HG02642 (cell line): ENCODE data around the gene RMDN3.

ENCODE experiments used
- ATAC-seq: cut with Tn5 transposase; IDR thresholded peaks from one replicate; pipeline ENCODE4 v1.9.1; 2021; ENCODE audit warnings: mild to moderate bottlenecking; ENCODE audit not compliant: unreplicated experiment, poor library complexity

RMDN3 gene

GRCh38 chr15:40697916-40698315, 57.1 kb downstream of the RMDN3 start:
- no peak for ATAC-seq

DNA sequence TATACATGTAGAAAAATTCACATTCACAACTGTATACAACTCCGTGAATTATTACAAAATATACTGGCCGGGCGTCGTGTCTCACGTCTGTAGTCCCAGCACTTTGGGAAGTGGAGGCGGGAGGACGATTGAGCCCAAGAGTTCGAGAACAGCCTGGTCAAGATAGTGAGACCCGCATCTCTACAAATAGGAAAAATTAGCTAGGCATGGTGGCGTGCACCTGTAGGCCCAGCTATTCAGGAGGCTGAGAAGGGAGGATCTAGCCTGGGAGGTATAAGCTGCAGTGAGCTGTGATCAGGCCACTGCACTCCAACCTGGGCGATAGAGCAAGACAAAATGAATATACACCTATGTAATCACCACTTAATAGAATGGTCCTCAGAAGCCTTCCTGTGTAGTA, 58.8 kb downstream of the RMDN3 start:
- ATAC-seq: no peak

GRCh38 chr15:40695469-40695890, 59.6 kb downstream of the RMDN3 start:
- peak; percentile 32 for ATAC-seq

GRCh38 chr15:40694688-40695468, 60.2 kb downstream of the RMDN3 start, which contains the start of gene RAD51:
Gene RAD51, plus strand, starts transcription at chr15:40695174. Its CDS starts 3,585 bp downstream, at chr15:40698759.
- peak; percentile 84 for ATAC-seq

DNA sequence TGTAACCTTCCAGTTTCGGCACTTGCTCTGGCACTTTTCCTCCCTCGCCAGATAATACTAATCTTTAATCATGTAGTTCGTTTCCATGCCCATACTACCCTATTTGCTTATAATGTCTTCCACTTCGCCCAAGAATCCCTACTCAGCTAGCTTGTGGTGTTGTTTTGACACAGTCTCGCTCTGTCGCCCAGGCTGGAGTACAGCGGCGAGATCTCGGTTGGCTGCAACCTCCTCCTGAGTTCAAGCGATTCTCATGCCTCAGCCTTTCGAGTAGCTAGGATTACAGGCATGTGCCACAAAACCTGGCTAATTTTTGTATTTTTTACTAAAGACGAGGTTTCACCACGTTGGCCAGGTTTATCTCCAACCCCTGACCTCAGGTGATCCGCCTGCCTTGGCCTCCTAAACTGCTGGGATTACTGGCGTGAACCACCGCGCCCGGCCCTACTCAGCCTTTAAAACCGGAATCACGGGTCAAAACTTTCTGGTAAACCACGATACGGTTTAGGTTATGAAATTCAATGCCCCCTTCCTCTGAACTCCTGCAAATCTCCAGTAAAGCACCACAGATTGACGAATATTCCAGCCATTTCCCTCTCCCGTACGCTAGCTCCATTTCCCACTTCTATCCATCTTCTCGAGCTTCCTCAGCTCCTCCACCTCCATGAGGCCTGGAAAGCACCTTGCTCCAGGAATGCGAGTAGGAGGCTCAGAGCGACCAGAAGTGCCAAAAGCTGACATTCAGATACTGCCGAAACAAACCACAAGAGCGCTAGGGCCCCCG, 61.0 kb downstream of the RMDN3 start:
- ATAC-seq: peak; percentile 14

DNA sequence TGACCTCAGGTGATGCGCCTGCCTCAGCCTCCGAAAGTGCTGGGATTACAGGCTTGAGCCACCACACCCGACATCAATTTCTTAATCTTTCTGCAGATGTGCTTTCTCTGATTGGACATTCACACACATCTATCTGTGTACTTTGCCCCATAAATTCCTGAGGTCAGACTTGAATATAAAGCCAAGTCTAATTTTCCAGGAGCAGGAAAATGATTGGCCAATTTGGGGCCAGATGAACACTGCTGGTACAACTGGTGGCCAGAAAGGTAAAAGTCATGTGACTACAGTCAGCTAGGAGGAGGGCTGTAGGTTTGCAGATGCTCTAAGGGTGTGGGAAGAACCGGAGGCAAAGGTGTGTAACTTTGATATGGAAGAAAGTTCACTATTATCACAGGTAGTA, 63.3 kb downstream of the RMDN3 start:
- ATAC-seq: no peak

GRCh38 chr15:40688932-40689799, 65.9 kb downstream of the RMDN3 start:
- ATAC-seq: no peak
